Amygdala (tissue), 56 donors: ENCODE results near the gene DAGLB.
"Not testable (repeated sequence)": the region's sequence is repeated elsewhere in the genome, so short reads cannot be mapped to it uniquely, and the experiment has no call there.

Source experiments
- DNase-seq, 56 donors: peaks; one replicate each; lab custom pipeline; 2025; lab: John Stamatoyannopoulos, UW

Gene DAGLB

DNA sequence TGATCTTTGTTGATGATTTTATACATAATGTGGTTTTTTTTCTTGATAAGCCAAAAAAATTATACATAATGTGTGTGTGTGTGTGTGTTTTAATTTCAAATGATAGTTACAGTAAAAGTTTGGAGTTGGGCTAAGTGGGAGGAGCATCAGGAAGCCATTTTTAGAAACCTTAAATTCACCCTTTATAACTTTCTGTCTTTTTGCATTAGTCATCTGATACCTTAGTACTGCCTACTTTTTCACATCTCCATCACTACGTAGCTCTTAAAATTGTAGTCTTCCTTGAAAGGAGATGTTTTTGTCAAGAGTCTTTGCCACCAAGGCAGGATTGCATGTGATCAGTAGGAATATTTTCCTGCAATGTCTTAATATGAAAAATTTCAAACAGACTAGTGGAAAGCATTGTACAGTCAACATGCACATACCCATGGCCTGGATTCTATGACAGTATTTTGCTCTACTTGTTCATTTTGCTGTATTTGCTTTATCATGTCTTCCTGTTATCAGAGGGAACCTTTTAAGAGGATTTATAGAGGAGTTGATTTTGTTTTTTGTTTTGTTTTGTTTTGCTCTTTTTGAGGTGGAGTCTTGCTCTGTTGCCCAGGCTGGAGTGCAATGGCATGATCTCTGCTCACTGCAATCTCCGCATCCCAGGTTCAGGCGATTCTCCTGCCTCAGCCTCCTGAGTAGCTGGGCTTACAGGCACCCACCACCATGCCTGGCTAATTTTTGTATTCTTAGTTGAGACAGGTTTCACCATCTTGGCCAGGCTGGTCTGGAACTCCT, 67.3 kb downstream of the DAGLB start:
- DNase-seq = no peak

DNA sequence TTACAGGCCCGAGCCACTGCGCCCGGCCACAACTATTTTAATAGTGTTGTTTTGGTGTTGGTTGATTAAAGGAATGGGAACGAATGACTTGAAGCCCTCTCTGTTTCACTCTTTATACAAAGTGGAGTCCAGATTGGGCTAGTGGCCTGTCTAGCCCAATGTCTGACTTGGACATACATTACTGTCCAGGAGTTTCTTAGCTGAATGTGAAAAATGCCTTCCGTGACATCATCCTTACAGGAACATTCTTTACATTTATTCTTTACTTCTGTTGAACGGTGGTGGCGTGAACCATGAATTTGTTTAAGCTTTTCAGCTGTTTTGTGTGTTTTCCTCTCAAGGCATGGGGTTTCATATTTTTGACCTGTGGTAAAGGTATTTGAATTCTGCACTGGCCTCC, 67.9 kb downstream of the DAGLB start:
- DNase-seq = no peak

DNA sequence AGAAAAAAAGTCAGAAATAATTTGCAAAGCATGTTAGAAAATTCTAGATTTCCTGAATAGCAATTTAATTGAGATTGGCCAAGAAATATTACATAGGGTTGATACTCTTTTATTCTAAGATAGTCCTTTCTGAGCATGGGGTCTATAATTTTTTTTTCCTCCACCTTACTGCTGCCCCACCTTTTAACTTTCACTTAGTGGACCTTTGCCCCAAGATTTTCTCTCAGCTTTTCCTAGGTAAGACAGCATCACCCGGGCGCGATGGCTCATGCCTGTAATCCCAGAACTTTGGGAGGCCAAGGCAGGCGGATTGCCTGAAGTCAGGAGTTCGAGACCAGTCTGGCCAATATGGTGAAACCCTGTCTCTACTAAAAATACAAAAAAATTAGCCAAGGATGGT, 69.2 kb downstream of the DAGLB start:
- DNase-seq = not testable (repeated sequence)

GRCh38 chr7:6376820-6377219, 70.9 kb downstream of the DAGLB start:
- DNase-seq = no peak

GRCh38 chr7:6375348-6376101, 72.2 kb downstream of the DAGLB start:
- peak in 1 of 56 donors; percentile 16 for DNase-seq

GRCh38 chr7:6367701-6368211, 80.0 kb downstream of the DAGLB start:
- DNase-seq = peak in 3 of 56 donors; percentile 11 to 19 (median 12)

GRCh38 chr7:6365451-6365850, 82.3 kb downstream of the DAGLB start:
- no peak for DNase-seq

GRCh38 chr7:6360841-6361240, 86.9 kb downstream of the DAGLB start:
- no peak for DNase-seq

DNA sequence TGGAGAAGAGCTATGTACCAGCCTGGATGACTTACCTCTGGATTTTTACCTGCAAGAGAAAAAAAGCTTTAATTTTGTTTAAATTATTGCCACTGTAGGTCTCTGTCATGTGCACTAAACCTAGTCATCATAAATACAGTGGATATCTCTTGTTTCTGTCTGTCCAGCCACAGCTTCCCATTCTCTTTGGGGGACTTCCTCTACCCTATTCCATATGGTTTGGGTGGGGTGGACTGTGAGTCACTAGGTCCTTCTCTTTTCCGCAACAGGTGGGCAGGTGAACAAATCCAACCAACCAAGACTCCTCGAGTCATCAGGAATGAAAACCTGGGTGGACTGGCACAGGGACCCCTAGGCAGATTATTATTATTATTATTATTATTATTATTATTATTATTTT, 88.0 kb downstream of the DAGLB start:
- DNase-seq = no peak
